Renal pelvis (tissue), 4 donors: ENCODE measurements around the gene FOCAD. TPM values are rescaled to one million over a fixed set of nuclear protein-coding genes. Genes with fewer than 3 reads are reported as not detected.

ENCODE experiments used
- DNase-seq: peaks from one replicate; pipeline ENCODE4 v3.0.0-alpha.2; 2013
- polyA plus RNA-seq, 3 donors: library from polyadenylated mRNA; unstranded; fragments of 120-200 nt; gene quantifications; one replicate each; pipeline ENCODE4 v1.2.1, GENCODE V29; 2013; ENCODE audit not compliant: insufficient read length in 3 of 3

The FOCAD gene
- polyA plus RNA-seq, 3 donors: 28.2 to 35.1 (median 30.3) TPM

- no peak for DNase-seq
Measured at GRCh38 chr9:20872340-20872977, 188.4 kb downstream of the FOCAD start.

DNA sequence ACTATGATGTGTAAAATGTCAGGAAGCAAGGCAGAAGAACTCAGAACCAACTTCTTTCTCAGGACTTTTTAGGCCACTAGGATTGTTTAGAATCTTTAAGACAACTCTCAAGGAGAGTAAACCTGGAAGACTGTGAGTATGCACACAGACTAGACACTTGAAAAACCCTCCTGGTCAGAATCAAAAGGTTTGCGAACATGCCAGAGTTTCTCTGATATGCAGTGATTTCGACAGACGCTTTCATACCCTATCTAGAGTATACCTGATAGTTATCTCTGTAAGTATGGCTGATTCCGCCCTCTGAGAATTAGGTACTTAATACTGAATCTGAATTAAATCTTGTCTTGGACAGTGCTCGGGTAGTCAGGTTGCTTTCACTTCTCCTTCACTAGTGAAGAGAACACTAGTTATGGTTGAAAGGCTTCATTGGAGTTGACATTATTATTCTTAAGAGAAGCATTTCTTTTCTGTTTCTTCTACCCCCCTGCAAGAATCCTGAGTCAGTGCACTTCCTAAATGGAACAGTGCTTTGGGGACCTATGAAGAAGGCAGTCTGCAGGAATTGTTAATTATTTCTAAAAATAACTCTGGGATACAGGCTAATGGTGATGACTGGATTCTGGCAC is 189.3 kb downstream of the FOCAD start:
- no peak for DNase-seq

DNA sequence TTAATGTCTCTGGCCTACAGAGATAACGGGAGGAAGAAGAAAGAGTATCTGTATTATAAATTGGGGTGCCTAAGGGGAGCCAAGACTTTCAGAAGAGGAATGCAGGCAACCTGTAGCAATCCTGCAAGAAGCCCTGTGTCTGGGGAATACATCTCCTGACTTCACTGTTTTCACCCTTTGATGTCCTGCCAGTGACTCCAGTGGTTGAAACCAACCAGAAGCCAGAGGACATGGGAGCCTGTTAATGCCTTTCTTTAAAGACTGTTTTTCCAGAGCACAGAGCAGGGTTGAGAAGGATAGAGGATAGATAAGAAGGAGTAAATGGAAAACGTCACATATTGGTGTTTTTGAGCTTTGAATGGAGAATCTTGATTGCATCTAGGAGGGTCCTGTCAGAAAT is 196.2 kb downstream of the FOCAD start:
- DNase-seq: no peak

GRCh38 chr9:20880675-20881074 is 196.6 kb downstream of the FOCAD start:
- DNase-seq: no peak

DNA sequence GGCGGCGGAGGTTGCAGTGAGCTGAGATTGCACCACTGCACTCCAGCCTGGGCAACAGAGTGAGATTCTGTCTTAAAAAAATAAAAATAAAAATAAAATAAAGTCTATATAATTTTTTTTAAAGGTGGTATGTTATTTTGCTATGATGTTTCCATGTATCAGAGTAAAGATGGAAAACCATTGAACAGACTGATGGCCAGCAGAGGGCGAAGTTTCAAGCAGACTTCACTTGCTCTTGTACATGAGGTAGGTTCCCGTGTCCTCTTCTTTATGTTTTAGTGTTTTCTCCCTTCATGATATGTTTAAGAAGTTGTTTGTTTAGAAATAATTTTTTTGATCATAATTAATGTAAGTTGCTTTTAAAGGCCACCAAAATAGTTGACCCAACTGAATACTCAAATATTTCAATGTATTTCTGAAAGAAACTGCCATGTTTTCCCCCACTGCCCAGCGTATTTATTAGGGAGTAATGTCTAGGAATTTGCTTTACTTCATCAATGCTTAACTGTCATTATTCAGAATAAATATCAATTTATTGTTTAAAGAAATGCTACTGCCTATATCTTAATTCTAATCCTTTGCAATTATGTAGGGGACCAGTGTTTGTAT is 201.0 kb downstream of the FOCAD start:
- DNase-seq: peak; percentile 10

DNA sequence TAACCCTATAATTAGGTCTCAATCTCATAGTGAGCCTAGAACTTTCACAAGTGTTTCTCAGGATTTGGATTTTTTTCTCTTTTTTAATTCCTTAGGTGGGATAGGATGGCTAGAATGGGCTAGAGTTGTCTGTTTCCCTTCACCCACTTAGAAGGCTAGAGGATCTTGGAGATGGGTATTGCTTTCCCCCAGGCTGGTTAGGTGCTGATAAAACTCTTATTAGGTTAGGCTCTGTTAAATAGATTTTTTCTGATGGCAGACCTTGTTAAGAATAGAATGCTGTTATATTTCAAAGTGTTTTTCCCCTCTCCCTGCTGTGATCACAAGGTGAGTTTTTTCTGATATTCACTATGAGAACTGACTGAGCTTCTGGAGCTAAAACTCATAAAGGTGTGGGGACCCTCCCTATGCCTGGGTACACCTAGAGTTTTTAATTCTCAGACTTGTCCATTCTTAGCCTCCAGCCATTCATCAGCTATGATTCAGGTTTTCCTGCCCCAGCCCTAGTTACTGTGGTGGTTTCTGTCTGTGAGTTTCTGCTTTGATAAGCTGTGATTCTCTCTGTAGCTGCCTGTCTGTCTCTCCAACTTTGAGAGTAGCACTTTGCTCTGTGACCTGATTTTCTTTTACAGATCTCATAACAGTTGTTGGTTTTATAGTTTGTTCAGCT is 215.0 kb downstream of the FOCAD start:
- no peak for DNase-seq

DNA sequence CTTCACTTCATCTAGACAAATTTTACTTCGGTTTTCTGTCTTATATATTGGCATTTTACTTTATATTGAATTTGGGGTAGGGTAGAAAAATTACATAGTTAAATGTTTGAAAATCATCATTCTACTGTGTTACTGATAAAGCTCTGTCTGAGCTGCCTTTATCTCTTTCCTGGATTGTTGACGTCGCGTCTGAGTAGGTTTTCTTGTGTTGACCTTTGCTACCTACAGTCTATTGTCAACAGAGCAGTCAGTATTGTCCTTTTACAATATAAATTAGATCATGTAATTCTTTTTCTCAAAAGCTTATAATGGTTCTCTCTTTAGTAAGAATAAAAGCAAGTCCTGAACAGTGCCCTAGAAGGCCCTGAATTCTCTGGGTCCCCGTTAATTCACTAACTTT is 219.2 kb downstream of the FOCAD start:
- no peak for DNase-seq

DNA sequence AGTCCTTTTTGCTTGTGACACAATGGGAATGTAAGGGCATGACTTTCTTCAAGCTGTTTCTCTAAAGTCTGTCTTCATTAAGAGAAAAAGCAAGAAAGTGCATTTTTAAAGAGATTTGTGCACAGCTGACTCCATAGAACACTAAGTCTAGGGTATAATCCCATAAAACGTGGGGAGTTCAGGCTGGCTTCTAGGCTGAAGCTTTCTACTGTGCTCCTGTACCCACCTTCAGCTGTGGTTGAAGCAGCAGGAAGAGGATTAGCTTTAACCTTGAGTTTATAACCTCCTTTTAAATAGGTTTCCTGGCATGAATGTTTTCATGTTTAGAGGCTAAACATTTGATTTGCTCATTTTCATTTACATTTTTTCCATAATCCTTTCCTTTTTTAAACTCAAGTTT is 220.9 kb downstream of the FOCAD start:
- no peak for DNase-seq

GRCh38 chr9:20906326-20906725 is 222.3 kb downstream of the FOCAD start:
- no peak for DNase-seq

DNA sequence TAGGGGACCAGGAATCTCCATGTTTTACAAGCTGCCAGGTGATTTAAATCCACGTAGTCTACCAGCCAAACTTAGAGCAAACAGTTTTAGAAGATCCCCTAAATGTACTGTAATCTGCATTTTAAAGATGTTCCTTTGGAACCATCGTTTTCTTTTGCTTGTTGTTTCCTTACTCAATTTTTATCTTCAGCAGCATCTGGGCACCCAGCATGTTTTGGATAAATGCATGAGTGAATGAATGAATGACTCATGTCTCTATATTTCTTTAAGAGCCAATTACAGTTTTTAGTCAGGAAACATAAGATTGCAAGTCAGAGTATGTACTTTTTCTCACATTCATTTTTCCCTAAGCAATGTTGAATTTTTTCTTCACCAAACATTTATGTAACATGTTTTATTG is 224.4 kb downstream of the FOCAD start:
- DNase-seq: no peak

GRCh38 chr9:20914556-20914955 is 230.5 kb downstream of the FOCAD start:
- DNase-seq: no peak

DNA sequence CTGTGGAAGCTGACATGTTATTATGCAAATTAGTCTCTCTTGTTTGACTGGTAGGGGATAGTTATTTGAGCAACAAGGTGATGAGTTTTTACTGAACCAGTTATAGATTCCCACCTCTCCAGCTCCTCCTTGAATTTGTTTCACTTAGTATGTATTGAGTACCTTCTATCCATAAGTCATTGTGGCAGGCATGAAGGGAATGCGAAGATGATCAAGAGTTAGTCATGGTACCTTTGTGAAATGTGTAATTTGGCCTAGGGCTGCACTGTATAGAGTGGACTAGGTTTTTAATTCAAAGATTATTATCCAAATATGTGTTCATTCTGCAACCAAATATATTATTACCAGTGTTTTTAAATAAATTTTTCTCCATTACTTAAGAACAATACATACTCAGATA is 237.3 kb downstream of the FOCAD start:
- no peak for DNase-seq

- no peak for DNase-seq
Measured at GRCh38 chr9:20925256-20926045, 241.4 kb downstream of the FOCAD start.

DNA sequence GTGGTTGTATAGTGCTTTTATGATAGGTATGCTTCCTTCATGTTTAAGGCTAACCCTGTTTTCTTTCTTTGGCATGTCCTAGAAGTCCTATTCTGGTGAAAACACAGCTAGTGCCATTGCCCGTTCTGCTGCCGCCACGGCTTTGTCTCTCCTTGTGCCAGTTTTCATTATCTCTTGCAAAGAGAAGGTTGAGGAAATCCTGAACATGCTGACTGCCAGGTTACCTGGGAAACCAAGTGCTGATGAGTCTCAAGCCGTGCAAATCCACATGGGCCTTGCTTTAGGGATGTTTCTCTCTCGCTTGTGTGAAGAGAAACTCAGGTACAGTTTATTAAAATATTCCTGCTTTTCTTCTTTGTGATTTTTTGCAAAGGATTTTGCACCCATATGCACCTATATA is 245.2 kb downstream of the FOCAD start:
- no peak for DNase-seq

DNA sequence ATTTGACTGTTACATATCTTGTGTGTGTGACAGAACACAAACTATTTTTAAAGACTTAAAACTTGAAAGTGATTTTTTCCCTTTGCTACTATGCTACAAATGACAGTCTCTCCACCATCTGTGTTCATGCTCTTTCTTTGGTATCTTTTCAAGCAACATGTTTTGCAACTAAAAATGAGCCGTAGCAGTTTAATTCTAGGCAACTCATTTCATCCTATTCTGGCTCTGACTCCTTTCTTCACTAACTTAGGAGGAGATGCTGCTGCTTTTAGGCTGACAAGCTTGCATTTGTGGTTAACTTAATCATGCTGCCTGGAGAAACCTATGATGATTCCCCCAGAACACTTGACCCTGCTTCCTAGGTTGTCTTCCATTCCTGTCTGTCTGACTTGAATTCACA is 246.8 kb downstream of the FOCAD start:
- DNase-seq: no peak

DNA sequence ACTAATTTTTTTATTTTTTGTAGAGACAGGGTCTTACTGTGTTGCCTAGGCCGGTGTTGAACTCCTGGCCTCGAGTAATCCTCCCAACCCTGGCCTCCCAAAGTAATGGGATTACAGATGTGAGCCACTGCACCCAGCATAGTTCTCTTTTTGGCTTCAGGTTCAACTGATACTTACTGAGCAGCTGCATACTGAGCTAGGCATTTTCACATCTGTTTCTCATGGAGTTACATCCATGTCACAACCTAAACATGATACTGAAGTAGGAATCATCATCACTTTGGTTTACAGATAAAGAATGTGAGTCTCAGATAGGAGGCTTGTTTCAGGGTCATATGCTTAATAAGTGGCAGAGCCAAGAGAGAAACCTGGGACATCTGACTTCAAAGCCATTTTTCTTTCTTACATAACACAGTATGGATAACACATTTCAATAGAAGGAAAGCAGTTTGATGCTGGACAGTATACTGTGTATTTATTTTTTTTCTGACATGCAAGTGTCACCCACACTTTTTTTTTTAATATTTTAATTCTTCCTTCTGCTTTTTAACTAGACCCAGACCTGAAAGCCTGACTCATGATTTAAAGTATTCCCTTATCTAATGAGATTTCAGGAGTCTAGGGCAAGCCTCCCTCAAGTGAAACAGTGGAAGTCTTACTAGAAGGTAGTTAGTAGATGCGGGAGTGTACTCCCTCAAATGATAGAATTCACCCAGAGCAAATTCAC is 256.6 kb downstream of the FOCAD start:
- DNase-seq: no peak

- peak; percentile 68 for DNase-seq
Measured at GRCh38 chr9:20941174-20941690, 257.2 kb downstream of the FOCAD start.

GRCh38 chr9:20944507-20944906 is 260.4 kb downstream of the FOCAD start:
- no peak for DNase-seq

DNA sequence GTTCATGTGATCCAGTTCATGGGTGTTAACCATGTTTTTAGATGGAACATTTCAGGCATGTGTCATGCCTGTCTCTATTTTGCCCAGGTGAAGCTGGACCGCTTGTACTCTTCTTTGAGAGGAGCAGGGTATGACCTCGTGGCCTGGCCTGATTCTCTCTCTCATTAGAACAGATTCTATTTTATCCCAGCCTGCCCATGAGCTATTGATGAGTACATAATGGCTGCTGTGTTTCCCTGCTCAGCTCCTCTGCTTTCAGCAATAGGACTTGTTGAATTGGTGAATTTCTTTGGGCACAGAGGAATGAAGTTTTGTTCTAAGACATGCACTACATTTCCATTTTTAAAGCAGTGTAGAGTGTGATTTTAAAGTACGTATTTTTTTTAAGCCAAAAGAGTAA is 261.2 kb downstream of the FOCAD start:
- DNase-seq: no peak

GRCh38 chr9:20945856-20946255 is 261.8 kb downstream of the FOCAD start:
- DNase-seq: no peak

DNA sequence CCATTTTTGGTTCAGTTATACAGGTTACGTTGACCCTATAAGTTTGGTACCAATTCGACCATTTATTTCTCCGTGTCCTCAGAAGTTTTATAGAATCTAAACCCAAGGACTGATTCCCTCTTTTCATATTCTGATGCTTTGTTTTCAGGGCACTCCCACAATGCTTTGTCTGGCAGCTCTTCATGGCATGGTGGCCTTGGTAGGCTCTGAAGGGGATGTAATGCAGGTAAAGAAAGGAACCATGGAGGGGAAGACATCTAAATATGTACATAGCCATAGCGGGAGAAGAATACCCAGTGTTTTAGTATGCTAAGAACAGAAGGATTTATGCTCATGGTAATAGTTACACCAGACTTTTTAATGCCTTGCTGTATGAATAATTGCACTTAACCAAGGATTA is 264.6 kb downstream of the FOCAD start:
- no peak for DNase-seq
